CD4-positive, alpha-beta T cell treated with Interleukin-1 beta for 1 hour (primary cell): ENCODE results near the gene SELPLG.
"Not testable (repeated sequence)": the region's sequence is repeated elsewhere in the genome, so short reads cannot be mapped to it uniquely, and the experiment has no call there.

ENCODE experiments used
- DNase-seq, 2 donors: peaks; one replicate each; pipeline ENCODE4 v3.0.0-alpha.2; 2020 to 2022

The SELPLG gene

GRCh38 chr12:108654622-108655021 lies 20.9 kb upstream of the SELPLG start:
- DNase-seq: not testable (repeated sequence)

GRCh38 chr12:108653922-108654321 lies 20.2 kb upstream of the SELPLG start:
- DNase-seq: no peak

GRCh38 chr12:108653082-108653516 lies 19.4 kb upstream of the SELPLG start:
- DNase-seq: no peak

GRCh38 chr12:108650083-108650482 lies 16.4 kb upstream of the SELPLG start:
- DNase-seq: no peak

- DNase-seq: no peak
These were observed 16.0 kb upstream of the SELPLG start for GRCh38 chr12:108649669-108650068.

- no peak for DNase-seq
These were observed 15.4 kb upstream of the SELPLG start for GRCh38 chr12:108649126-108649525.

GRCh38 chr12:108648371-108648770 lies 14.7 kb upstream of the SELPLG start:
- no peak for DNase-seq

- DNase-seq: no peak
These were observed 14.0 kb upstream of the SELPLG start for GRCh38 chr12:108647585-108648287.

GRCh38 chr12:108646600-108647579 lies 13.2 kb upstream of the SELPLG start:
- DNase-seq: no peak

GRCh38 chr12:108645686-108646599 lies 12.2 kb upstream of the SELPLG start:
- no peak for DNase-seq

GRCh38 chr12:108644811-108645120 lies 11.1 kb upstream of the SELPLG start:
- no peak for DNase-seq

- DNase-seq: no peak
These were observed 10.5 kb upstream of the SELPLG start for GRCh38 chr12:108643941-108644810.

GRCh38 chr12:108642899-108643654 lies 9.4 kb upstream of the SELPLG start:
- no peak for DNase-seq

GRCh38 chr12:108642269-108642870 lies 8.7 kb upstream of the SELPLG start:
- no peak for DNase-seq

GRCh38 chr12:108641446-108642268 lies 8.0 kb upstream of the SELPLG start:
- no peak for DNase-seq

GRCh38 chr12:108640802-108641445 lies 7.2 kb upstream of the SELPLG start:
- DNase-seq: no peak

GRCh38 chr12:108638997-108639822 lies 5.5 kb upstream of the SELPLG start:
- no peak for DNase-seq

GRCh38 chr12:108638141-108638827 lies 4.6 kb upstream of the SELPLG start:
- DNase-seq: no peak
